Naive B cell (primary cell): ENCODE measurements around the gene PPP2R2C. TPM values are rescaled to one million over a fixed set of nuclear protein-coding genes. Genes with fewer than 3 reads are reported as not detected.

ENCODE experiments used
- ATAC-seq, 2 donors: fragments of 150-1000 bp; cut with Tn5 transposase; 2 replicates each; pipeline ENCODE4 v1.10.0; 2021; ENCODE audit warnings: low read depth in 2 of 2, mild to moderate bottlenecking in 2 of 2, moderate library complexity in 2 of 2
- DNase-seq: peaks from one replicate; pipeline ENCODE4 v3.0.0; 2022
- H3K27ac Mint-ChIP-seq, 6 donors: one replicate each; pipeline ENCODE4 v1.8.0; 2020 to 2022; ENCODE audit warnings: mild to moderate bottlenecking in 6 of 6, mixed read lengths in 6 of 6, moderate library complexity in 5 of 6, inconsistent platforms in 2 of 6
- H3K27me3 Mint-ChIP-seq, 3 donors: one replicate each; pipeline ENCODE4 v1.8.0; 2021 to 2022; ENCODE audit warnings: mixed read lengths in 3 of 3, mild to moderate bottlenecking in 1 of 3
- H3K36me3 Mint-ChIP-seq, 2 donors: one replicate each; pipeline ENCODE4 v1.8.0; 2020 to 2022; ENCODE audit warnings: mixed read lengths in 2 of 2, inconsistent platforms in 1 of 2, mild to moderate bottlenecking in 1 of 2
- H3K4me1 Mint-ChIP-seq, 3 donors: one replicate each; pipeline ENCODE4 v1.8.0; 2020 to 2022; ENCODE audit warnings: mixed read lengths in 3 of 3, inconsistent platforms in 1 of 3, mild to moderate bottlenecking in 1 of 3, moderate library complexity in 1 of 3
- H3K4me3 Mint-ChIP-seq, 8 donors: one replicate each; pipeline ENCODE4 v1.8.0; 2020 to 2022; ENCODE audit warnings: mild to moderate bottlenecking in 8 of 8, mixed read lengths in 8 of 8, moderate library complexity in 8 of 8, inconsistent platforms in 2 of 8
- H3K9me3 Mint-ChIP-seq, 7 donors: one replicate each; pipeline ENCODE4 v1.8.0; 2020 to 2022; ENCODE audit warnings: mixed read lengths in 7 of 7, mild to moderate bottlenecking in 5 of 7, inconsistent platforms in 2 of 7, moderate library complexity in 1 of 7
- polyA plus RNA-seq, 6 donors: library from polyadenylated mRNA; unstranded; fragments of 300-500 nt; fragmentation: Illumina TruSeq; gene quantifications; one replicate each; pipeline ENCODE4 v1.2.3, GENCODE V29; 2021; ENCODE audit warnings: low read depth in 6 of 6

Gene PPP2R2C
- polyA plus RNA-seq, 6 donors from 2014 or later: not detected

DNA sequence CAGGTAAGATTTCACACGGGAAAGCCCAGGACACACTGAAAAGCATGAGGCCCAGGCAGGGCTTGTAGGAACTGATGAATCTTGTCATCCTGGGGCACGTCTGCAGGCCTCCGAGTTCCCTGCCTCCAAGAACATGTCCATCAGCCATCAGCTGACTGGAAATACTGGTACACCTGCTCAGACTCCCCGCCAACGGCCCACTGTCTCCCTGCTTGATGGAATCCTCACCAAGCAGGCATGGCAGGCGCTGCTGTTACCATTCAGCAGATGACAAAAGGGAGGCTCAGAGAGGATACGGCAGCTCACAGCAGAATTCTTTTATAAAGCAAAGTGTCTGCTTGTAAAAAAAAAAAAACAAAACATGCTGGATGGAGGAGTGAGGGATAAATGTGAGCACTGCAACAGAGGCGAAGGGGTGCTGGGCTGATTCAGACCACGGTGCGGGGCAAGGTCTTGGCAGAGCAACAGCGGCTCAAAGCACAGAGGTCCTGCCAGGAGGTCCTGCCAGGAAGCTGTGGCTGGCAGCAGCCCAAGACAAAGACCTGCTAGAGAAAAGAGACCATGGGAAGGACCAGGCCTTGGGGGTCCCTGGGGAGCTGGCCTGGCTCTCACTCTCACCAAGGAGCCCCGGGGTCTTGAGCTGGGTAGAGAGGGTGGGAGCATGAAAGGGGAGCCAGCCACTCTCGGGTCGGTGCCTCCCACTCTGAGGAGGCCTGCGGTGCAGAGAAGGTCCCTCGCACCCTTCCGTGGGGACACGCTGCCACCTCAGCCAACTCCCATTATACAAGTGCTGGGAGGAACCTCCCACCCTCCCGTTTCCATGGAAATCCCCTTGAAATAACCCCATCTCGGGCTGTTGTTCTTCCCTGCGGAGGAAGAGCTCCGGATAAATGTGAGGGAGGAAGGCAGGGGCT lies 25.6 kb downstream of the PPP2R2C start:
- Mint-ChIP-seq H3K4me1 (no peaks in the 10 kb centered on the region), H3K27me3 (peaks cover 5 to 26% (median 16%) of the 10 kb centered on the region in 3 donors), H3K9me3 (peaks cover 0 to 2% (median 0%) of the 10 kb centered on the region in 7 donors), H3K4me3 (no peak overlapping the region), H3K27ac (no peak overlapping the region), H3K36me3 (no peaks in the 10 kb centered on the region)
- ATAC-seq (no peak), DNase-seq (no peak)

DNA sequence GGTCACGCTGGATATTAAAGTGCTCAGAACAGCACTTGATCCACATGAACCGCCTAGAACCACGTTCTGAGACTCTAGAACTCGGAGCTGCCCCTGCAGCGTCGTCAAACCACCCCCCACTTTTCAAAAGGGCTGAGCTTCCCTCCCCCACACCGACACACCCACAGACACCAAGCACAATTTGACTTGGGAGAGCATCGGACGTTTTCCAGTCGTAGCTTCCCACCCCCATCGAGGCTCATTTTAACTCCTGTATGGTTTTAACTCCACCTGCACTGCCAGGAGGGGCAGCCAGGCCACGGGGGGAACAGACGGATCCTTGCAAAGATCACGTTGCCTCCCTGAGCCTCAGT lies 26.3 kb downstream of the PPP2R2C start:
- H3K9me3 Mint-ChIP-seq: peaks cover 0 to 2% (median 0%) of the 10 kb centered on the region in 7 donors
- H3K27me3 Mint-ChIP-seq: peaks cover 11 to 31% (median 16%) of the 10 kb centered on the region in 3 donors
- DNase-seq (no peak), ATAC-seq (no peak)
- H3K4me3 Mint-ChIP-seq: no peak overlapping the region
- no peaks in the 10 kb centered on the region for H3K4me1 Mint-ChIP-seq
- H3K36me3 Mint-ChIP-seq: no peaks in the 10 kb centered on the region
- peak overlapping the region in 1 of 6 donors; percentile 5 for H3K27ac Mint-ChIP-seq

DNA sequence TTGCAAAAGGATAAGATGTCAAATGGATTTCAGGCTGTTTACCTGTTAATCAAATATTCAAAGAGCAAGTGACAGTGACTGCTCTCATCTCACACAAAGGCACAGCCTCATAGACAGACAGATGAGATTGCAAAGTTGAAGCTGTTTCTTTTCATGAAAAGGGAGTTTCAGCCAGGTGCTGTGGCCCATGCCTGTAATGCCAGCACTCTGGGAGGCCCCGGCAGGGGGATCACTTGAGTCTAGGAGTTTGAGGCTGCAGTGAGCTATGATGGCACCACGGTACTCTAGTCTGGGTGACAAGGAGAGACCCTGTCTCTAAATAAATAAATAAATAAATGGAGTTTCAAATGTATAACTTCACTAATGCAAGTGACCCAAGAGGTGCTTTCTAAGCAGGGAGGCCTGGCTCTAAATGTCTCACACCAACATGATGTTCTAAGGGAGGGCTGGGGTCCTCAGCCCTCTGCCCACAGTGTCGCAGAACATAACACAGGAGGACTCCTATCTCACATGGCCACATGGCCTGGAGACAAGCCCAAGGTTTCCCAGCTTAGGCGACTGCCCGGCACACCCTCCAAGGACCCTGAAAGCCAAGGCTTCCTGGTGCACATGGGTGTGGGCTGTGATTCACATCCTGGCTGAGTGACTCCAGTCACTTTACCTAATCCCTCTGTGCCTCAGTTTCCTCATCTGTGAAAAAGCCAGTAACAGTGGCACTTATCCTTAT lies 26.8 kb downstream of the PPP2R2C start:
- no peaks in the 10 kb centered on the region for H3K4me1 Mint-ChIP-seq
- H3K9me3 Mint-ChIP-seq: peaks cover 0 to 3% (median 0%) of the 10 kb centered on the region in 7 donors
- peak overlapping the region in 1 of 6 donors; percentile 5 for H3K27ac Mint-ChIP-seq
- H3K27me3 Mint-ChIP-seq: peaks cover 10 to 32% (median 16%) of the 10 kb centered on the region in 3 donors
- no peak for ATAC-seq
- H3K36me3 Mint-ChIP-seq: no peaks in the 10 kb centered on the region
- no peak for DNase-seq
- no peak overlapping the region for H3K4me3 Mint-ChIP-seq

DNA sequence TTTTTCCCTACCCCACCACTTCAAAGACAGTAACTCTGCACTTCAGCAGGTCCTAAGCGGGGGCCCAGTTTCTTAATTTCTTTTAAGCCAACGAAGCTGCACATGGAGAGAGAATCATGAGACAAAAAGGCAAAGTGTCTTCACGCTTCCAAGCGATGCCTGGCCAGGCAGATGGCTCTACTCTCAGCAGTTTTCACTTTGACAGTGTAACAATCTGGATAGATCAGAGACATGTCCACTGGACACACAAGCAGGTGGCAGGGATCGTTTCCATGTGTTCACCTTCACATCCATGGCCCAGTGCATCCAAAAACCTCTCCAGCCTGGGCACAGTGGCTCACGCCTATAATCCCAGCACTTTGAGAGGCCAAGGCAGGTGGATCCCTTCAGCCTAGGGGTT lies 27.8 kb downstream of the PPP2R2C start:
- DNase-seq (no peak), ATAC-seq (no peak)
- peaks cover 0 to 7% (median 0%) of the 10 kb centered on the region in 7 donors for H3K9me3 Mint-ChIP-seq
- no peak overlapping the region for H3K4me3 Mint-ChIP-seq
- peaks cover 15 to 40% (median 24%) of the 10 kb centered on the region in 3 donors for H3K27me3 Mint-ChIP-seq
- no peaks in the 10 kb centered on the region for H3K4me1 Mint-ChIP-seq
- H3K27ac Mint-ChIP-seq: no peak overlapping the region
- no peaks in the 10 kb centered on the region for H3K36me3 Mint-ChIP-seq

DNA sequence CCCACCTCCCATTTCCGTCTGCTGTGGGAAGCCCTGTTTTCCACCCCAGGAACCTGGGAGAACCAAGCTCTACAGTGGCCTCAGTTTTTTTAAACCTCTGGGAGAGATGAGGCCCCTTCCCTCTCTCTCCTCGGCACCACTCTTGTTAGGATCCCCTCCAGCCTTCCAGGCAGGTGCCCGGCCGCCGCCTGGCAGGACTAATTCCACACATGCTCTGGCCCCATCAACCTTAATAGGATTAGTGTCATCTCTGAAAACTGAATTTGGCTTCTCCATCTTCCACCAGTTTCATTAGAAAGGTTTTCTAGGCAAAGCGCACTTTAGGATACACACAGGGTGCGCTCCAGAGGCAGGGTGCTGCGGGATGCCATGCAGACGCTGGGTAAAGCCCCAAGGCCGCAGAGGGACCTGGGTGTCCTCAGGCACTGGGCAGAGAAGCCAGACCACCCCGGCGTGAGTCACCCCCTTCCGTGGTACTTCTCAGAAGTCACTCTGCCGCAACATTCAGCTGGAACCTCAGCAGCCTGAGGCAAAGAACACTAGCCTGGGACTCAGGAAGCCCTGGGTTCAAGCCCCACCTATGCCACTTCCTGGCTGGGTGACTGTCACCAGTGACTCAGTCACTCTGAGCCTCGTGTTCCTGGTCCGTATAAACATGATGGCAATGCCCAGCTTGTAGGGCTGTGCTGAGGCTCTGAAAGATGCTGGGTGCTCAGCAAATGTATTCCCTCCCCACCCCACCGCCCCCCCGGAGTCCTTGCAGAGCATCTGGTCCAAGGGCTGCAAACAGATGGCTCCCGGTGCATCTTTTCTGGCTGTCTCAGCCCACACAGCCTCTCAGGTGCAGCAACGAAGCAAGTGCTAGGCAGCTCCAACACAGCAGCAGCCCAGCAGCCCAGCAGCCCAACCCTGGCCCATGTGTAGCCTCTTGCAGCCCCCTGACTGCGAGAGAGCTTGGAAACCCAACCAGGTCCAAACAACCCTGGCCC lies 29.1 kb downstream of the PPP2R2C start:
- no peak overlapping the region for H3K27ac Mint-ChIP-seq

DNA sequence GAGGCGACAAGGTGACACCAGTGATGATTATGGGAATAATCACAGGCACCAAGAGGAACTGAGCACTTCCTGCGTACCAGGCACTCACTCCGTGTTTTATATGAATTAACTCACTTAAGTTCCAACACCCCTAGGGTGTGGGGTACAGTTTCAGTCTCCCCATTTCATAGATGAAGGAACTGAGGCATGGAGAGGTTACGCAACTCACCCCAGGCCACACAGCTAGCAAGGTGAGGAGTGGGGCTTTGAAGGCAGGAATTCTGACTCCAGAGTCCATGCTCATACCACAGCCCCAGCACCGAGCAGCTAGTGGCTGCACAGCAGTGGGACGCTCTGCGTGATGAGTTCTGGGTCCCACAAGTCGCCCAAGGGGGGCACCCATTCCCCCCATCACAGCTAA lies 29.9 kb downstream of the PPP2R2C start:
- Mint-ChIP-seq H3K9me3 (peaks cover 0 to 7% (median 0%) of the 10 kb centered on the region in 7 donors), H3K36me3 (no peaks in the 10 kb centered on the region), H3K4me3 (no peak overlapping the region), H3K27me3 (peaks cover 16 to 41% (median 26%) of the 10 kb centered on the region in 3 donors), H3K27ac (no peak overlapping the region), H3K4me1 (no peaks in the 10 kb centered on the region)
- no peak for DNase-seq
- ATAC-seq: no peak

More for the DNA sequence above, 29.1 kb downstream of the PPP2R2C start:
- Mint-ChIP-seq H3K4me1 (no peaks in the 10 kb centered on the region), H3K36me3 (no peaks in the 10 kb centered on the region), H3K27me3 (peaks cover 16 to 44% (median 26%) of the 10 kb centered on the region in 3 donors), H3K9me3 (peaks cover 0 to 7% (median 0%) of the 10 kb centered on the region in 7 donors), H3K4me3 (no peak overlapping the region)
- no peak for DNase-seq
- ATAC-seq: no peak

DNA sequence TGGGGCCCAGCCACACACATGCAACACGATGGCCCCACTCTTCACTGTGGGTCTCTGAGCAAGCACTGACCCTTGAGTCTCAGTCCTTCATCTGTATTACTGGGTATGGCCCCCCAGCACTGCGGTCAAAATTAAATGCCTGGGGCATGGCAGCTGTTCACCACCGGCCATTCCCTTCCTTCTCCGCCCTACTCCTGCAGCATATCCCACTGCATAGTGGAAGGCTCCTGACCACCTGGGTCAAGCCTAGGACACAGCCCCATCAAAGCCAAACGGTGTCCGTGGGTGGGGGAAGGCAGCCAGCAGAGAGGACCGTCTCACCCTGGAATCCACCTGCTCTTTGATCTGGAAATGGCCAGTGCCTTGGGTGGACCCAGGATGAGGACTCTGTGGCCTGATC lies 30.7 kb downstream of the PPP2R2C start:
- no peak for ATAC-seq

DNA sequence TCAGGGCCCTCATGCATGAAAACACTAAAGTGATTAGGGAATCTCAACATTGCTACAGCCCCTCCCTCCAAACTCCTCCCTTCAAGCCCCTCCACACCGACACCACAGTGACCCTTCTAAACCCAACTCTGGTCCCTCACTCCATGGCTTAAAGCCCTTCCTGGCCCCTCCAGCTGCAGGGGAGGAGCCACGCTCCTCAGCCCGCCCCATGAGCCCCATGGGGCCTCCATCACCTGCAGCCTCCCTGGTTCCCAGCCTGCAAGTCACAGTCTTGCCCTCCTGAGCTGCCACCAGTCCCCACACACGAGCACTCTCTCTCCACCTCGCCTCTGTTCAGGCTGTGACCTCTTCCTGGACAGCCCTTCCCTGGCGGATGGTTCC lies 31.2 kb downstream of the PPP2R2C start:
- Mint-ChIP-seq H3K36me3 (no peaks in the 10 kb centered on the region), H3K27ac (no peak overlapping the region), H3K27me3 (peaks cover 13 to 32% (median 26%) of the 10 kb centered on the region in 3 donors), H3K9me3 (peaks cover 0 to 7% (median 3%) of the 10 kb centered on the region in 7 donors), H3K4me1 (no peaks in the 10 kb centered on the region), H3K4me3 (no peak overlapping the region)
- ATAC-seq: no peak
- DNase-seq: no peak

More for the DNA sequence above, 30.7 kb downstream of the PPP2R2C start:
- Mint-ChIP-seq H3K9me3 (peaks cover 0 to 7% (median 0%) of the 10 kb centered on the region in 7 donors), H3K36me3 (no peaks in the 10 kb centered on the region), H3K27ac (no peak overlapping the region), H3K4me3 (no peak overlapping the region), H3K4me1 (no peaks in the 10 kb centered on the region), H3K27me3 (peaks cover 16 to 38% (median 26%) of the 10 kb centered on the region in 3 donors)
- DNase-seq: no peak

DNA sequence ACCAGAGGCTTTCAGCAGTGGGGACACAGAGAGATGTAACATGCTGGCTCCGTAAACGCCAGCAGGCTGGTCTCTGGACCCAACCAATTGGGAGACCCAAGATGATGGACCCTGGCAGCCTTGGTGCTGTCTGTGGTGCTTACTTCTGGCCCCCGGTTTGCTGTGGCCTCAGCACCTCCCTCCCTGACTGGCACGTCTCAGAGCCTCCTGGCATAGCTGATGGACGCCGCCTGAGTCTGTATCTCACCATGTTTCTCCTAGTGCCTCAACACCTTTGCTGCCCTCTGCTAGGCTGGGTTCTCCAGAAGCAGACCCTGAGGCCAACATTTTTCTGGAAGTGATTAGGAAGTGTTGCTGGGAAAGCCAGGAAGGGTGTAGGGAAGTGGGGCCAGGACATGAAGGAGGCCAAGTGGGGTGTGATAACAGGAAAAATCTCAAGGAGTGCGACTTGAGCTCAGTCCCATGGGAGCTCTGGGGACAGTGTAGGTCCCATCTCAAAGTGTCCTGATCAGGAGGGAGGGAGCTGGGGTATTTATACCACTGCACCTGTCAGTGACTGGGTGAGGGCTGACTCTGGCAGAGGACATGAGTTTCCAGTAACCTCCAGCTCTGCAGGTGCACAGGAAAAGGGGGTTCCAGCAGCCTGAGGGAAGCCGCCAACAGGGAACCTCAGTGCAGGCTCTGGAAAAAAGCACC lies 31.8 kb downstream of the PPP2R2C start:
- Mint-ChIP-seq H3K9me3 (peaks cover 0 to 9% (median 3%) of the 10 kb centered on the region in 7 donors), H3K4me3 (no peak overlapping the region), H3K27me3 (peaks cover 9 to 28% (median 26%) of the 10 kb centered on the region in 3 donors), H3K4me1 (no peaks in the 10 kb centered on the region), H3K36me3 (no peaks in the 10 kb centered on the region), H3K27ac (no peak overlapping the region)
- ATAC-seq (no peak), DNase-seq (no peak)

DNA sequence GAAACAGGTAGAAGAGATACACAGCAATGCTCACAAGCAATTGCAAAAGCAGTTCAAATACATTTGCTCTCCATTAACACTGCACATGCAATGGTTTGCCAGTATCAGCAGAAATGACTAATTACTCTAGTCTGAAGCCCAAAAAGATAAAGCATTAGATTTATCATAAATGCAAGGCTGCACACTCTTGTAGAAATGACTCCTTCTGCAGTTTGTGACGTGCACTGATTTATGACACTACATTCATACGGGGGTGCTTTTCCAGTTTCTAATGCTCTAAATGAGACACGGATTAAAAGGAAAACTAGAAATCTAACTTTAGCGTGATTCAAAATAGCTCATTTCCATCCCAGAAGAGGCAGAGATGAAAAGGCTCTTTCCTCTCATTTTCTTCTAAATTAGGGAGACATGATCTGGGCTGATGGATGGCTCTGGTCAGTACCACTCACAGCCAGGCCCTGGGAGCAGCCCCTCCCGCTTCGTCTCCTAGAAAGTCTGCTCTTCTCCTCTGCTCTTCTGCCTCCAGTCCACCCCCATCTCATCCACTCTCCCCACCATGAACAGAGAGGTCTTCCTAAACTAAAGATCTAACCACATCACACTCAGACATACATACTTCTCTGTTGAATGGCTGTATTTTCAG lies 33.2 kb downstream of the PPP2R2C start:
- ATAC-seq (no peak), DNase-seq (no peak)
- Mint-ChIP-seq H3K4me3 (peak overlapping the region in 1 of 8 donors; percentile 16), H3K36me3 (peaks cover 0 to 8% of the 10 kb centered on the region in 2 donors), H3K4me1 (no peaks in the 10 kb centered on the region), H3K9me3 (peaks cover 5 to 22% (median 13%) of the 10 kb centered on the region in 7 donors), H3K27me3 (peaks cover 6 to 33% (median 26%) of the 10 kb centered on the region in 3 donors), H3K27ac (no peak overlapping the region)

DNA sequence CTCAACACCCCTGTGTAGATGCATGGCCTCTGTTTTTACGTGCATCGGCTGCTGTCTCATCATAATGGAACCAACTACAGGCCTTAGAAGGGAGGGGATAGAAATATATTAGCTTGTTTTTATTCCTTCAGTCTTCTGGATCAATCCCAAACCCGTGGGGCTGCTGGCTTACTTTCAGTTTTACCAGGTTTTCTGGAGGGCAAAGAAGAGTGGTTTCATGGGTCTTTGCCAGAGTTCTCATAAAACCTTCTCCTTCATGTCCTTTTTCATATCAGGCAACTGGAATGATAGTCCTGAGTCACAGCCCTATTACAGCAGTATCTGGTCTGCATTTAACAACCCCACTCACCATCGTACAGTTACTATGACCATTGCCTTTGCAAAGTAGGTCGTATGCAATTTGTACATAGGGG lies 34.6 kb downstream of the PPP2R2C start:
- Mint-ChIP-seq H3K4me1 (no peaks in the 10 kb centered on the region), H3K27ac (no peak overlapping the region), H3K36me3 (peaks cover 0 to 8% of the 10 kb centered on the region in 2 donors), H3K4me3 (no peak overlapping the region), H3K27me3 (peaks cover 6 to 28% (median 22%) of the 10 kb centered on the region in 3 donors), H3K9me3 (peaks cover 6 to 25% (median 13%) of the 10 kb centered on the region in 7 donors)
- no peak for ATAC-seq
- DNase-seq: no peak

DNA sequence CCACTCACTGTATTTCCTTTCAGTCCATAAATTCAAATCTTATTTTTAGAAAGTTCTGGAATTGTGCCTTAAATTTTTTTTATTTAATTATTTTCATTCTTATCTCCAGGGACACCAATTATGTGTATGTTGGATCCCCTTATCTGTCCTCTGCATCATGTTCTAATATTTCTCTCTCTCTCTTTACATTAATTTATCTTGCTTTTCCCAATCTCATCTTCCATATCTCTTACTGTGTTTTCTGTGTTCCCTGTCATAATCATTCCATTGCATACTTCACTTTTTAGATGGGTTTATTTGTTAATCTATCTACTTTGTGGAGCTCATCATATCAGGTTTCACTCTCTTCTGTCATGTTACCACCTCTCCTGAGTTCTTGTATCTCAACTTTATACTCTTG lies 37.4 kb downstream of the PPP2R2C start:
- peaks cover 0 to 8% of the 10 kb centered on the region in 2 donors for H3K36me3 Mint-ChIP-seq
- H3K4me3 Mint-ChIP-seq: no peak overlapping the region
- ATAC-seq: no peak
- peaks cover 7 to 23% (median 15%) of the 10 kb centered on the region in 7 donors for H3K9me3 Mint-ChIP-seq
- H3K4me1 Mint-ChIP-seq: no peaks in the 10 kb centered on the region
- DNase-seq: no peak
- H3K27ac Mint-ChIP-seq: no peak overlapping the region
- H3K27me3 Mint-ChIP-seq: peaks cover 6 to 19% (median 6%) of the 10 kb centered on the region in 3 donors
